SH-SY5Y (cell line): ENCODE data around the gene TESK1.

Source experiments
- GATA2 ChIP-seq: IDR thresholded peaks from 2 replicates; pipeline ENCODE4 v1.6.1; 2011; ENCODE audit warnings: mild to moderate bottlenecking, low read depth, low read length
- GATA3 ChIP-seq: IDR thresholded peaks from 2 replicates; pipeline ENCODE4 v1.6.1; 2011; ENCODE audit warnings: low read depth, mild to moderate bottlenecking, low read length, moderate library complexity

DNA sequence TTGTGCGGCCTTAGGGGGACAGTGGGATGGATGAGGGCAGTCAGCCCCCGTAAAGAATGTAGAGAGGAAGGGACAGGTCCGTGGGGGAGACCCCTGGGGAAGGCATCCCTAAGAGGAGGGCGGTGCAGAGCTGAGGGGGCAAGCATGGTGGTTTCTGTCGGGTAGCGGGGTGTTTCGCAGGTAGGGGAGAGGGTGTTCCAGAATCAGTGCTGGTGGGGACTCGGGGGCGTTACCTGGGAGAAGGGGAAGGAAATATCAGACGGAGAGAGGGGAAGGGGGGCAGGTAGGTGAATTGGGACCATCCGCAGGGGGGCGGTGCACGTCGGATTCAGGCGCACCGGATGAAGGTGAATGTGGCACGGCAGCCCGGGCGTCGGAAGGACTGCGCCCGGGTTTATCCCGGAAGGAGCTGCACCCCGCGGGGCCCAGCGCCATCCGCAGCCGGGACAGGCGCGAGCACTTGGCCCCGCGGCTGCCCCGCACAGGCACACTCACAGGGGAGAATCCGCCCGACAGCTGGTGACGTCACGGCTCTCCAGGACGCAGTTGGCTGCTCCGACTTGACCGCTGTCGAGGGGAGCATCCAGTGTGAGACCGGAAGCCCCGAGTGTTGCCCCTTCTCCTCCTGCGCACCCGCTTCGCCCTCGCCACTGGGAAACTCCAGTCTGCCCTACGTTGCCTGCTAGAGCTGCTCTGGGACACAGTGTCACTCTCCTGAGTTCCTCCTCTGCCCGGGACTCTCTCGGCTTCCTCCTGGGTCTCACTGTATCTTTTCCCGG lies 11.8 kb downstream of the TESK1 start:
- TF ChIP-seq GATA2 (no peak), GATA3 (no peak)
